ENCODE results near the gene GAL3ST3.
A peak's percentile ranks its signal among the peaks of the same experiment; 100 is the strongest.

The GAL3ST3 gene

DNA sequence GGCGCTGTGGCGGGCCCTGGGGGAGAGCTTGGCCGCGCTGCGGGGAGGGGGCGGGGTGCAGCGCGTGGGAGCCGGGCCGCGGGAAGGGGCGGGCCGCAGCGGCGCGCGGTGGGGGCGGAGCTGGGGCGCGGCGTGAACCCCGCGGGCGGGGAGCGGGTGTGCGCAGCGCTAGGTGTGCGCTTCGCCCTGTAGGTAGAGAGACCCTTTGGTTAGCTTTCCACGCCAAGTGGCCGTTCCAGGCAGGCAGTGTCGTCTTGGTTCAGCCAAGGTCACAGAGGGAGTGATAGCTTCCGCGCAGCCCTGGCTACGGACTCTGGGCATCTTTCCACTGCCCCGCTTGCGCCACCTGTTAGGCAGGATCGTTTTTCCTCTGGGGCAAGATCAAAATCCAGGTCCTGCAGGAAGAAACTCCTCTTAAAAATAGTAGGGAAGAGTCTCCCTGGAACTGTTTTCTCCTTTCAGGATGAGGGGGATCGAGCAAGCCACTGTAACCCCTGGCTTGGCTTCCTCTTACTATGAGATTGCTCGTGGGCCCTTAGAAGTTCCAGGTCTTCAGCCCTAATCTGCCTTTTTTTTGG is 46.2 kb downstream of the GAL3ST3 start:
- TF ChIP-seq ZFP30 (CRISPR knock-in tag; IDR thresholded peaks at IDR 0.05) = no peak
- no peak for TF ChIP-seq ZNF8 (CRISPR knock-in tag; IDR thresholded peaks at IDR 0.05)
- TF ChIP-seq ZFP3 (CRISPR knock-in tag; IDR thresholded peaks at IDR 0.05) = no peak
- no peak for TF ChIP-seq CSDC2 (CRISPR knock-in tag; IDR thresholded peaks at IDR 0.05)
- TF ChIP-seq TOX (CRISPR knock-in tag; IDR thresholded peaks at IDR 0.05; ENCODE audit: borderline replicate concordance) = no peak
- no peak for TF ChIP-seq ISL1 (CRISPR knock-in tag; IDR thresholded peaks at IDR 0.05)
- TF ChIP-seq ZNF565 (CRISPR knock-in tag; conservative IDR thresholded peaks at IDR 0.05; ENCODE audit: low read depth) = no peak
- no peak for TF ChIP-seq CSRNP3 (CRISPR knock-in tag; IDR thresholded peaks at IDR 0.05)
- TF ChIP-seq OSR1 (CRISPR knock-in tag; IDR thresholded peaks at IDR 0.05) = no peak
- TF ChIP-seq ESRRG (CRISPR knock-in tag; IDR thresholded peaks at IDR 0.05) = no peak
- no peak for TF ChIP-seq GLIS3 (CRISPR knock-in tag; IDR thresholded peaks at IDR 0.05)
- TF ChIP-seq TCF4 (CRISPR knock-in tag; IDR thresholded peaks at IDR 0.05; ENCODE audit: borderline replicate concordance) = no peak
- TF ChIP-seq SNAI2 (CRISPR knock-in tag; IDR thresholded peaks at IDR 0.05) = no peak
- no peak for TF ChIP-seq ARNTL (CRISPR knock-in tag; IDR thresholded peaks at IDR 0.05; ENCODE audit: borderline replicate concordance, low read depth)
- TF ChIP-seq CREB5 (CRISPR knock-in tag; IDR thresholded peaks at IDR 0.05; ENCODE audit: low read depth) = no peak
- TF ChIP-seq PPARA (CRISPR knock-in tag; IDR thresholded peaks at IDR 0.05; ENCODE audit: borderline replicate concordance) = no peak
- TF ChIP-seq ZC3H10 (CRISPR knock-in tag; IDR thresholded peaks at IDR 0.05) = no peak
- TF ChIP-seq ZNF70 (CRISPR knock-in tag; IDR thresholded peaks at IDR 0.05) = no peak
- no peak for TF ChIP-seq BACH2 (CRISPR knock-in tag; IDR thresholded peaks at IDR 0.05; ENCODE audit: borderline replicate concordance)
- peak; percentile 69 for ATAC-seq

DNA sequence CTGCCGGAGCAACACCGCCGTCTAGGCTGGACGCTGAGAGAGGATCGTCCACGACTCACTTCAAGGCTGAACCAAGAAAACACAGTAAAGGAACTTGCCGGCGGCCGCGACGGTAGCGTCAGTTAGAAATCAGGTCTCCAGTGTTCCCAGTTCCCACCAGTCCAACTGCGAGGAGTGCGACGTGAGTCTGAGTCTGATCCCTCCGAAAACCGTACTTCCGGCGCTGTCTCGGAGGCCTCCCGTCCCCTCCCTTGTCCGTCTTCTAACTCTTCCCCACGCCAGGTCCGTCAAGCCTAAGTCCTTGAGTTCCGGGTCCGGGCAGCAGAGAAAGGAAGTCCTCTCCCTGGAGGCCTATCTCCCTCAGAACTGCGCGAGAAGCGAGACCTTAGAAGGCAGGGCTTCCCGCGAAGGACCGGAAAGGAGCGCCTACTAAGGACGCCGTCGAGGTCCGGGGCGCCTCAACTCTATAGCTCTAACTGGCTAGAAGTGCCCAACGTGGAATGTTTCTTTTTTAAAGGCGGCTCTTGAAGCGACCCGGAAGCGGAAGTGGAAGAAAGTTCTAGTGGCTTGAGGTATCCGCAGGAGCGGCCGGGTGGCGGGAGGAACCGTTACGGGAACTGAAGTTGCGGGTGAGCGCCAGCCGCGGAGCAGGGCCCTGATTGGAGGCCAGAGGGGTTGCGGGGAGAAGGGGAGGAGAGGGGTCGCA is 46.9 kb downstream of the GAL3ST3 start, which contains the start of the genes BANF1 and EIF1AD:
Gene BANF1 (plus strand): TSS at position 562 of the 706 bp plus-strand sequence. CDS start 748 bp downstream, outside the sequence.
Gene EIF1AD (minus strand): TSS at position 216 of the 706 bp plus-strand sequence. CDS start 1,768 bp downstream, outside the sequence.
- peak; percentile 93 for ATAC-seq
- TF ChIP-seq RARB (CRISPR knock-in tag; IDR thresholded peaks at IDR 0.05) (no peak), ZNF70 (CRISPR knock-in tag; IDR thresholded peaks at IDR 0.05) (no peak), ZNF565 (CRISPR knock-in tag; conservative IDR thresholded peaks at IDR 0.05; ENCODE audit: low read depth) (no peak), TSHZ2 (CRISPR knock-in tag; IDR thresholded peaks at IDR 0.05) (no peak), BACH2 (CRISPR knock-in tag; IDR thresholded peaks at IDR 0.05; ENCODE audit: borderline replicate concordance) (no peak), PATZ1 (CRISPR knock-in tag; IDR thresholded peaks at IDR 0.05; ENCODE audit: borderline replicate concordance) (no peak), ESRRG (CRISPR knock-in tag; IDR thresholded peaks at IDR 0.05) (no peak), ZFP30 (CRISPR knock-in tag; IDR thresholded peaks at IDR 0.05) (no peak), CSRNP3 (CRISPR knock-in tag; IDR thresholded peaks at IDR 0.05) (no peak), CSDC2 (CRISPR knock-in tag; IDR thresholded peaks at IDR 0.05) (no peak), ARNTL (CRISPR knock-in tag; IDR thresholded peaks at IDR 0.05; ENCODE audit: borderline replicate concordance, low read depth) (no peak), ZC3H10 (CRISPR knock-in tag; IDR thresholded peaks at IDR 0.05) (no peak), ZNF8 (CRISPR knock-in tag; IDR thresholded peaks at IDR 0.05) (no peak), OSR1 (CRISPR knock-in tag; IDR thresholded peaks at IDR 0.05) (no peak)

Data from SK-N-SH treated with all-trans-retinoic acid at 6 μM for 48 hours (cell line).